Measurements from ENCODE around the gene ENO4.

Gene ENO4

GRCh38 chr10:116810895-116811294 lies 38.4 kb upstream of the ENO4 start:
- H3K9me3 ChIP-seq (ENCODE audit: control insufficient read depth in 5 of 5, low read length in 5 of 5): no peaks in the 10 kb centered on the region
- H3K4me3 ChIP-seq (ENCODE audit: low read depth in 1 of 5, low read length in 5 of 5): no peak overlapping the region
- no peak overlapping the region for H3K27ac ChIP-seq (ENCODE audit: low read depth, low read length)
- H3K9ac ChIP-seq (ENCODE audit: low read length in 5 of 5): no peak overlapping the region
- peaks cover 23 to 33% (median 28%) of the 10 kb centered on the region in 5 donors for H3K27me3 ChIP-seq (ENCODE audit: control insufficient read depth in 5 of 5, insufficient read depth in 4 of 5, low read length in 5 of 5)
- no peaks in the 10 kb centered on the region for H3K4me1 ChIP-seq (ENCODE audit: control insufficient read depth in 5 of 5, insufficient read depth in 5 of 5, low read length in 5 of 5)
- H3K36me3 ChIP-seq (ENCODE audit: control insufficient read depth in 5 of 5, insufficient read depth in 5 of 5, low read length in 5 of 5): no peaks in the 10 kb centered on the region

- H3K9ac ChIP-seq (ENCODE audit: low read length in 5 of 5): no peak overlapping the region
- no peaks in the 10 kb centered on the region for H3K36me3 ChIP-seq (ENCODE audit: control insufficient read depth in 5 of 5, insufficient read depth in 5 of 5, low read length in 5 of 5)
- peaks cover 23 to 39% (median 34%) of the 10 kb centered on the region in 5 donors for H3K27me3 ChIP-seq (ENCODE audit: control insufficient read depth in 5 of 5, insufficient read depth in 4 of 5, low read length in 5 of 5)
- H3K4me3 ChIP-seq (ENCODE audit: low read depth in 1 of 5, low read length in 5 of 5): no peak overlapping the region
- H3K9me3 ChIP-seq (ENCODE audit: control insufficient read depth in 5 of 5, low read length in 5 of 5): no peaks in the 10 kb centered on the region
- H3K27ac ChIP-seq (ENCODE audit: low read depth, low read length): no peak overlapping the region
- no peaks in the 10 kb centered on the region for H3K4me1 ChIP-seq (ENCODE audit: control insufficient read depth in 5 of 5, insufficient read depth in 5 of 5, low read length in 5 of 5)
Measured at GRCh38 chr10:116811691-116812090, 37.6 kb upstream of the ENO4 start.

- H3K4me3 ChIP-seq (ENCODE audit: low read depth in 1 of 5, low read length in 5 of 5): no peak overlapping the region
- H3K9me3 ChIP-seq (ENCODE audit: control insufficient read depth in 5 of 5, low read length in 5 of 5): peaks cover 0 to 7% (median 0%) of the 10 kb centered on the region in 5 donors
- H3K4me1 ChIP-seq (ENCODE audit: control insufficient read depth in 5 of 5, insufficient read depth in 5 of 5, low read length in 5 of 5): no peaks in the 10 kb centered on the region
- H3K27ac ChIP-seq (ENCODE audit: low read depth, low read length): no peak overlapping the region
- peaks cover 11 to 36% (median 32%) of the 10 kb centered on the region in 5 donors for H3K27me3 ChIP-seq (ENCODE audit: control insufficient read depth in 5 of 5, insufficient read depth in 4 of 5, low read length in 5 of 5)
- H3K9ac ChIP-seq (ENCODE audit: low read length in 5 of 5): no peak overlapping the region
- H3K36me3 ChIP-seq (ENCODE audit: control insufficient read depth in 5 of 5, insufficient read depth in 5 of 5, low read length in 5 of 5): no peaks in the 10 kb centered on the region
Measured at GRCh38 chr10:116815641-116816415, 33.5 kb upstream of the ENO4 start.

- H3K27me3 ChIP-seq (ENCODE audit: control insufficient read depth in 5 of 5, insufficient read depth in 4 of 5, low read length in 5 of 5): peaks cover 11 to 35% (median 27%) of the 10 kb centered on the region in 5 donors
Measured at GRCh38 chr10:116817178-116817577, 32.1 kb upstream of the ENO4 start.

GRCh38 chr10:116817780-116818343 lies 31.4 kb upstream of the ENO4 start:
- Histone ChIP-seq H3K27me3 (ENCODE audit: control insufficient read depth in 5 of 5, insufficient read depth in 4 of 5, low read length in 5 of 5) (peaks cover 11 to 35% (median 27%) of the 10 kb centered on the region in 5 donors), H3K36me3 (ENCODE audit: control insufficient read depth in 5 of 5, insufficient read depth in 5 of 5, low read length in 5 of 5) (no peaks in the 10 kb centered on the region), H3K9me3 (ENCODE audit: control insufficient read depth in 5 of 5, low read length in 5 of 5) (peaks cover 0 to 7% (median 0%) of the 10 kb centered on the region in 5 donors), H3K4me1 (ENCODE audit: control insufficient read depth in 5 of 5, insufficient read depth in 5 of 5, low read length in 5 of 5) (no peaks in the 10 kb centered on the region), H3K27ac (ENCODE audit: low read depth, low read length) (no peak overlapping the region), H3K4me3 (ENCODE audit: low read depth in 1 of 5, low read length in 5 of 5) (no peak overlapping the region), H3K9ac (ENCODE audit: low read length in 5 of 5) (no peak overlapping the region)

More at GRCh38 chr10:116817178-116817577, 32.1 kb upstream of the ENO4 start:
- Histone ChIP-seq H3K4me3 (ENCODE audit: low read depth in 1 of 5, low read length in 5 of 5) (no peak overlapping the region), H3K9me3 (ENCODE audit: control insufficient read depth in 5 of 5, low read length in 5 of 5) (peaks cover 0 to 7% (median 0%) of the 10 kb centered on the region in 5 donors), H3K36me3 (ENCODE audit: control insufficient read depth in 5 of 5, insufficient read depth in 5 of 5, low read length in 5 of 5) (no peaks in the 10 kb centered on the region), H3K27ac (ENCODE audit: low read depth, low read length) (no peak overlapping the region), H3K9ac (ENCODE audit: low read length in 5 of 5) (no peak overlapping the region), H3K4me1 (ENCODE audit: control insufficient read depth in 5 of 5, insufficient read depth in 5 of 5, low read length in 5 of 5) (no peaks in the 10 kb centered on the region)

GRCh38 chr10:116819999-116820677 lies 29.2 kb upstream of the ENO4 start:
- H3K27ac ChIP-seq (ENCODE audit: low read depth, low read length): no peak overlapping the region
- H3K4me3 ChIP-seq (ENCODE audit: low read depth in 1 of 5, low read length in 5 of 5): no peak overlapping the region
- H3K9ac ChIP-seq (ENCODE audit: low read length in 5 of 5): no peak overlapping the region
- peaks cover 11 to 35% (median 27%) of the 10 kb centered on the region in 5 donors for H3K27me3 ChIP-seq (ENCODE audit: control insufficient read depth in 5 of 5, insufficient read depth in 4 of 5, low read length in 5 of 5)
- no peaks in the 10 kb centered on the region for H3K4me1 ChIP-seq (ENCODE audit: control insufficient read depth in 5 of 5, insufficient read depth in 5 of 5, low read length in 5 of 5)
- no peaks in the 10 kb centered on the region for H3K36me3 ChIP-seq (ENCODE audit: control insufficient read depth in 5 of 5, insufficient read depth in 5 of 5, low read length in 5 of 5)
- peaks cover 0 to 7% (median 0%) of the 10 kb centered on the region in 5 donors for H3K9me3 ChIP-seq (ENCODE audit: control insufficient read depth in 5 of 5, low read length in 5 of 5)

GRCh38 chr10:116825901-116826300 lies 23.4 kb upstream of the ENO4 start:
- no peak overlapping the region for H3K27ac ChIP-seq (ENCODE audit: low read depth, low read length)
- H3K4me1 ChIP-seq (ENCODE audit: control insufficient read depth in 5 of 5, insufficient read depth in 5 of 5, low read length in 5 of 5): no peaks in the 10 kb centered on the region
- no peaks in the 10 kb centered on the region for H3K36me3 ChIP-seq (ENCODE audit: control insufficient read depth in 5 of 5, insufficient read depth in 5 of 5, low read length in 5 of 5)
- no peaks in the 10 kb centered on the region for H3K9me3 ChIP-seq (ENCODE audit: control insufficient read depth in 5 of 5, low read length in 5 of 5)
- no peak overlapping the region for H3K4me3 ChIP-seq (ENCODE audit: low read depth in 1 of 5, low read length in 5 of 5)
- H3K27me3 ChIP-seq (ENCODE audit: control insufficient read depth in 5 of 5, insufficient read depth in 4 of 5, low read length in 5 of 5): peaks cover 0 to 5% (median 0%) of the 10 kb centered on the region in 5 donors
- no peak overlapping the region for H3K9ac ChIP-seq (ENCODE audit: low read length in 5 of 5)

GRCh38 chr10:116826803-116827202 lies 22.5 kb upstream of the ENO4 start:
- H3K9me3 ChIP-seq (ENCODE audit: control insufficient read depth in 5 of 5, low read length in 5 of 5): no peaks in the 10 kb centered on the region
- no peaks in the 10 kb centered on the region for H3K36me3 ChIP-seq (ENCODE audit: control insufficient read depth in 5 of 5, insufficient read depth in 5 of 5, low read length in 5 of 5)
- no peaks in the 10 kb centered on the region for H3K4me1 ChIP-seq (ENCODE audit: control insufficient read depth in 5 of 5, insufficient read depth in 5 of 5, low read length in 5 of 5)
- H3K27me3 ChIP-seq (ENCODE audit: control insufficient read depth in 5 of 5, insufficient read depth in 4 of 5, low read length in 5 of 5): peaks cover 0 to 5% (median 0%) of the 10 kb centered on the region in 5 donors
- no peak overlapping the region for H3K4me3 ChIP-seq (ENCODE audit: low read depth in 1 of 5, low read length in 5 of 5)
- no peak overlapping the region for H3K27ac ChIP-seq (ENCODE audit: low read depth, low read length)
- H3K9ac ChIP-seq (ENCODE audit: low read length in 5 of 5): no peak overlapping the region

GRCh38 chr10:116827214-116827671 lies 22.1 kb upstream of the ENO4 start:
- H3K4me3 ChIP-seq (ENCODE audit: low read depth in 1 of 5, low read length in 5 of 5): no peak overlapping the region
- no peak overlapping the region for H3K9ac ChIP-seq (ENCODE audit: low read length in 5 of 5)
- no peaks in the 10 kb centered on the region for H3K9me3 ChIP-seq (ENCODE audit: control insufficient read depth in 5 of 5, low read length in 5 of 5)
- H3K27ac ChIP-seq (ENCODE audit: low read depth, low read length): no peak overlapping the region
- no peaks in the 10 kb centered on the region for H3K4me1 ChIP-seq (ENCODE audit: control insufficient read depth in 5 of 5, insufficient read depth in 5 of 5, low read length in 5 of 5)
- H3K27me3 ChIP-seq (ENCODE audit: control insufficient read depth in 5 of 5, insufficient read depth in 4 of 5, low read length in 5 of 5): peaks cover 0 to 5% (median 0%) of the 10 kb centered on the region in 5 donors
- H3K36me3 ChIP-seq (ENCODE audit: control insufficient read depth in 5 of 5, insufficient read depth in 5 of 5, low read length in 5 of 5): no peaks in the 10 kb centered on the region

GRCh38 chr10:116828116-116828515 lies 21.2 kb upstream of the ENO4 start:
- Histone ChIP-seq H3K36me3 (ENCODE audit: control insufficient read depth in 5 of 5, insufficient read depth in 5 of 5, low read length in 5 of 5) (no peaks in the 10 kb centered on the region), H3K9ac (ENCODE audit: low read length in 5 of 5) (no peak overlapping the region), H3K4me3 (ENCODE audit: low read depth in 1 of 5, low read length in 5 of 5) (no peak overlapping the region), H3K27ac (ENCODE audit: low read depth, low read length) (no peak overlapping the region), H3K27me3 (ENCODE audit: control insufficient read depth in 5 of 5, insufficient read depth in 4 of 5, low read length in 5 of 5) (peaks cover 0 to 5% (median 0%) of the 10 kb centered on the region in 5 donors), H3K4me1 (ENCODE audit: control insufficient read depth in 5 of 5, insufficient read depth in 5 of 5, low read length in 5 of 5) (no peaks in the 10 kb centered on the region), H3K9me3 (ENCODE audit: control insufficient read depth in 5 of 5, low read length in 5 of 5) (no peaks in the 10 kb centered on the region)
